ENCODE measurements around the gene B9D1. TPM values are rescaled to one million over a fixed set of nuclear protein-coding genes. Genes with fewer than 3 reads are reported as not detected.

The B9D1 gene
- total and polyA plus RNA-seq, 2 experiments from 2014 or later = 29.6 to 30.8 TPM

GRCh38 chr17:19383681-19384470, 21.4 kb upstream of the B9D1 start:
- Histone ChIP-seq H3K9me2 (replicated peaks; ENCODE audit: insufficient read depth) (no peaks in the 10 kb centered on the region), H2AFZ (no peak overlapping the region), H3K4me2 (peak overlapping the region; percentile 68), H3K79me2 (peaks cover 39% of the 10 kb centered on the region), H3K4me1 (ENCODE audit: insufficient read depth) (peaks cover 49% of the 10 kb centered on the region), H3K27me3 (no peaks in the 10 kb centered on the region), H3K4me3 (no peak overlapping the region), H4K20me1 (ENCODE audit: insufficient read depth, poor library complexity, severe bottlenecking) (no peaks in the 10 kb centered on the region), H3K36me3 (replicated peaks; ENCODE audit: insufficient read depth, low read depth) (no peaks in the 10 kb centered on the region), H3K9me3 (ENCODE audit: low read depth) (no peaks in the 10 kb centered on the region), H3K27ac (peak overlapping the region; percentile 90)
- TF ChIP-seq EZH2phosphoT487 (IDR thresholded peaks at IDR 0.05; ENCODE audit: low read depth, severe bottlenecking, unreplicated experiment) (no peak), EZH2 (IDR thresholded peaks at IDR 0.05; ENCODE audit: borderline replicate concordance) (no peak), CTCF (IDR thresholded peaks at IDR 0.05; ENCODE audit: poor library complexity) (no peak)
- WGBS (ENCODE audit: low lambda C conversion rate, missing lambda C conversion rate) = 87% methylated on average over 6 of the region's 6 CpGs
- no peak for DNase-seq (ENCODE audit: low spot score)

- Histone ChIP-seq H3K27ac (no peak overlapping the region), H3K9me2 (replicated peaks; ENCODE audit: insufficient read depth) (no peaks in the 10 kb centered on the region), H3K79me2 (peaks cover 43% of the 10 kb centered on the region), H3K4me1 (ENCODE audit: insufficient read depth) (peaks cover 38% of the 10 kb centered on the region), H3K36me3 (replicated peaks; ENCODE audit: insufficient read depth, low read depth) (no peaks in the 10 kb centered on the region), H4K20me1 (ENCODE audit: insufficient read depth, poor library complexity, severe bottlenecking) (no peaks in the 10 kb centered on the region), H3K9me3 (ENCODE audit: low read depth) (no peaks in the 10 kb centered on the region), H3K4me3 (no peak overlapping the region), H2AFZ (no peak overlapping the region), H3K4me2 (no peak overlapping the region), H3K27me3 (no peaks in the 10 kb centered on the region)
- DNase-seq (ENCODE audit: low spot score) = no peak
- WGBS (ENCODE audit: low lambda C conversion rate, missing lambda C conversion rate) = 86% methylated on average over 13 of the region's 13 CpGs
- no peak for TF ChIP-seq EZH2 (IDR thresholded peaks at IDR 0.05; ENCODE audit: borderline replicate concordance)
- TF ChIP-seq EZH2phosphoT487 (IDR thresholded peaks at IDR 0.05; ENCODE audit: low read depth, severe bottlenecking, unreplicated experiment) = no peak
- no peak for TF ChIP-seq CTCF (IDR thresholded peaks at IDR 0.05; ENCODE audit: poor library complexity)
Observed at GRCh38 chr17:19382531-19383444, 20.3 kb upstream of the B9D1 start.

GRCh38 chr17:19381741-19382444, 19.4 kb upstream of the B9D1 start:
- TF ChIP-seq EZH2 (IDR thresholded peaks at IDR 0.05; ENCODE audit: borderline replicate concordance) (no peak), CTCF (IDR thresholded peaks at IDR 0.05; ENCODE audit: poor library complexity) (no peak), EZH2phosphoT487 (IDR thresholded peaks at IDR 0.05; ENCODE audit: low read depth, severe bottlenecking, unreplicated experiment) (no peak)
- Histone ChIP-seq H3K27me3 (no peaks in the 10 kb centered on the region), H3K36me3 (replicated peaks; ENCODE audit: insufficient read depth, low read depth) (no peaks in the 10 kb centered on the region), H3K9me2 (replicated peaks; ENCODE audit: insufficient read depth) (no peaks in the 10 kb centered on the region), H2AFZ (no peak overlapping the region), H3K4me2 (no peak overlapping the region), H3K27ac (no peak overlapping the region), H3K79me2 (peaks cover 43% of the 10 kb centered on the region), H3K4me3 (no peak overlapping the region), H4K20me1 (ENCODE audit: insufficient read depth, poor library complexity, severe bottlenecking) (no peaks in the 10 kb centered on the region), H3K4me1 (ENCODE audit: insufficient read depth) (peaks cover 30% of the 10 kb centered on the region), H3K9me3 (ENCODE audit: low read depth) (no peaks in the 10 kb centered on the region)
- DNase-seq (ENCODE audit: low spot score) = no peak
- WGBS (ENCODE audit: low lambda C conversion rate, missing lambda C conversion rate) = 97% methylated on average over 24 of the region's 31 CpGs
